Endothelial cell of umbilical vein (primary cell): ENCODE measurements around the gene LCE2C.

Source experiments
- CTCF ChIP-seq, 2 donors: IDR thresholded peaks; 1 replicate in 1 of 2; 2 replicates in 1 of 2; pipeline ENCODE4 v1.5.1; 2011; ENCODE audit warnings: low read length in 2 of 2, mild to moderate bottlenecking in 2 of 2, moderate library complexity in 2 of 2, control low read depth in 1 of 2, inconsistent platforms in 1 of 2, low read depth in 1 of 2; ENCODE audit not compliant: insufficient read depth in 1 of 2; ENCODE audit errors: extremely low read depth in 1 of 2
- EZH2 ChIP-seq: IDR thresholded peaks from 2 replicates; pipeline ENCODE4 v1.6.1; 2012; ENCODE audit warnings: borderline replicate concordance, low read depth, mild to moderate bottlenecking, moderate library complexity, low read length, inconsistent platforms; ENCODE audit not compliant: severe bottlenecking
- FOS ChIP-seq: IDR thresholded peaks from 2 replicates; pipeline ENCODE4 v1.6.1; 2011; ENCODE audit warnings: mild to moderate bottlenecking, low read length, moderate library complexity, borderline replicate concordance; ENCODE audit not compliant: insufficient read depth
- MAX ChIP-seq: IDR thresholded peaks from 2 replicates; pipeline ENCODE4 v1.6.1; 2011; ENCODE audit not compliant: insufficient read depth, insufficient read length
- POLR2A ChIP-seq: IDR thresholded peaks from 2 replicates; pipeline ENCODE4 v1.6.1; 2012; ENCODE audit warnings: low read depth, mild to moderate bottlenecking, control low read depth, low read length
- POLR2AphosphoS5 ChIP-seq: IDR thresholded peaks from 2 replicates; pipeline ENCODE4 v1.6.1; 2012; ENCODE audit warnings: low read depth, mild to moderate bottlenecking, control low read depth, low read length, moderate library complexity; ENCODE audit not compliant: insufficient read depth

GRCh38 chr1:152626744-152627143, 48.3 kb upstream of the LCE2C start:
- TF ChIP-seq POLR2A (no peak), FOS (no peak), EZH2 (no peak), CTCF (IDR thresholded peaks at IDR 0.05; ENCODE audit: extremely low read depth in 1 of 2, insufficient read depth in 1 of 2, low read depth in 1 of 2, low read length in 2 of 2) (no peak), POLR2AphosphoS5 (no peak), MAX (no peak)
